Measurements from ENCODE around the gene BRME1.

DNA sequence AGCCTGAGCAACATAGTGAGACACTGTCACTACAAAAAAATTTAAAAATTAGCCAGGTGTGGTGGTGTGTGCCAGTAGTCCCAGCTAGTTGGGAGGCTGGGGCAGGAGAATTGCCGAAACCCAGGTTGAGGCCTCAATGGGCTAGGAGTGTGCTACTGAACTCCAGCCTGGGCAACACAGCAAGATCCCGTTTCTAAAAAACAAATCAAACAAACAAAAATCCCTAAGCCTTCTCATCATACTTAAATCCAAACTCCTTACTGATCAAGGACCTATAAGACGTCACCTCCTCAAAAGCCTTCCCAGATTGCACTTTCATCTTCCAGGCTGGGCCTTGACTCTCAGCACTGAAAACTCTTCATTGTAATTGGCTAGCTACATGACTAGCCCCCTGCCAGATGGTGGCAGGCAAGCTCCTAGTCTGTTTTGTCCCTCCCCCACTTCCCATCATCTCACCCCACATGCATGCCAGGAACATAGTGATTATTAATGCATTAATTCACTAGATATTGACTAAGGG, 46.5 kb downstream of the BRME1 start:
- TF ChIP-seq, protein P1, sequence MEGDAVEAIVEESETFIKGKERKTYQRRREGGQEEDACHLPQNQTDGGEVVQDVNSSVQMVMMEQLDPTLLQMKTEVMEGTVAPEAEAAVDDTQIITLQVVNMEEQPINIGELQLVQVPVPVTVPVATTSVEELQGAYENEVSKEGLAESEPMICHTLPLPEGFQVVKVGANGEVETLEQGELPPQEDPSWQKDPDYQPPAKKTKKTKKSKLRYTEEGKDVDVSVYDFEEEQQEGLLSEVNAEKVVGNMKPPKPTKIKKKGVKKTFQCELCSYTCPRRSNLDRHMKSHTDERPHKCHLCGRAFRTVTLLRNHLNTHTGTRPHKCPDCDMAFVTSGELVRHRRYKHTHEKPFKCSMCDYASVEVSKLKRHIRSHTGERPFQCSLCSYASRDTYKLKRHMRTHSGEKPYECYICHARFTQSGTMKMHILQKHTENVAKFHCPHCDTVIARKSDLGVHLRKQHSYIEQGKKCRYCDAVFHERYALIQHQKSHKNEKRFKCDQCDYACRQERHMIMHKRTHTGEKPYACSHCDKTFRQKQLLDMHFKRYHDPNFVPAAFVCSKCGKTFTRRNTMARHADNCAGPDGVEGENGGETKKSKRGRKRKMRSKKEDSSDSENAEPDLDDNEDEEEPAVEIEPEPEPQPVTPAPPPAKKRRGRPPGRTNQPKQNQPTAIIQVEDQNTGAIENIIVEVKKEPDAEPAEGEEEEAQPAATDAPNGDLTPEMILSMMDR (IDR thresholded peaks at IDR 0.05) = no peak
- no peak for TF ChIP-seq POLR2A (IDR thresholded peaks at IDR 0.05)

Data from lower leg skin (tissue), 3 donors.